Right kidney (tissue), 9 donors: ENCODE results near the gene ARIH2.
"Not testable (repeated sequence)": the region's sequence is repeated elsewhere in the genome, so short reads cannot be mapped to it uniquely, and the experiment has no call there.

Experiments
- DNase-seq: peaks from one replicate; pipeline ENCODE4 v3.0.0-alpha.2; 2016
- long read RNA-seq, 8 donors: transcript quantifications; one replicate each; lab custom pipeline, GENCODE V29; 2026

ARIH2 gene
- long read RNA-seq, donor 1, full-length matches to known transcripts = 7 of 7 reads
- long read RNA-seq, donor 1, partial matches to known transcripts = 0 of 7 reads
- long read RNA-seq, donor 1, other reads (novel, unspliced or antisense) = 0 of 7 reads
- long read RNA-seq, donor 2, partial matches to known transcripts = 8 of 10 reads
- long read RNA-seq, donor 2, other reads (novel, unspliced or antisense) = 0 of 10 reads
- long read RNA-seq, donor 3, full-length matches to known transcripts = 5 of 5 reads
- long read RNA-seq, donor 3, partial matches to known transcripts = 0 of 5 reads
- long read RNA-seq, donor 3, other reads (novel, unspliced or antisense) = 0 of 5 reads
- long read RNA-seq, donor 4, partial matches to known transcripts = 6 of 14 reads
- long read RNA-seq, donor 4, other reads (novel, unspliced or antisense) = 0 of 14 reads
- long read RNA-seq, donor 5, full-length matches to known transcripts = 6 of 6 reads
- long read RNA-seq, donor 5, partial matches to known transcripts = 0 of 6 reads
- long read RNA-seq, donor 5, other reads (novel, unspliced or antisense) = 0 of 6 reads
- long read RNA-seq, donor 6, partial matches to known transcripts = 7 of 13 reads
- long read RNA-seq, donor 6, other reads (novel, unspliced or antisense) = 0 of 13 reads
- long read RNA-seq, donor 7, full-length matches to known transcripts = 10 of 10 reads
- long read RNA-seq, donor 7, partial matches to known transcripts = 0 of 10 reads
- long read RNA-seq, donor 7, other reads (novel, unspliced or antisense) = 0 of 10 reads
- long read RNA-seq, donor 8, full-length matches to known transcripts = 10 of 19 reads
- long read RNA-seq, donor 8, partial matches to known transcripts = 9 of 19 reads
- long read RNA-seq, donor 8, other reads (novel, unspliced or antisense) = 0 of 19 reads

GRCh38 chr3:48918388-48919214 is at the start of gene ARIH2:
TSS of gene ARIH2 (plus strand) at chr3:48918842. CDS start at chr3:48927559, 8,717 bp downstream.
- peak; percentile 98 for DNase-seq

- DNase-seq = no peak
These were observed 41.0 kb upstream of the ARIH2 start for GRCh38 chr3:48877671-48878070.

GRCh38 chr3:48879307-48879993 is 39.2 kb upstream of the ARIH2 start:
- no peak for DNase-seq

GRCh38 chr3:48879994-48880377 is 38.7 kb upstream of the ARIH2 start:
- no peak for DNase-seq

- no peak for DNase-seq
These were observed 37.6 kb upstream of the ARIH2 start for GRCh38 chr3:48881006-48881405.

GRCh38 chr3:48881652-48882114 is 37.0 kb upstream of the ARIH2 start:
- no peak for DNase-seq

GRCh38 chr3:48885753-48886152 is 32.9 kb upstream of the ARIH2 start:
- DNase-seq = no peak

GRCh38 chr3:48891606-48892005 is 27.0 kb upstream of the ARIH2 start:
- DNase-seq = no peak

GRCh38 chr3:48894516-48894915 is 24.1 kb upstream of the ARIH2 start:
- DNase-seq = no peak

- no peak for DNase-seq
These were observed 21.7 kb upstream of the ARIH2 start for GRCh38 chr3:48896936-48897335.

GRCh38 chr3:48897460-48898376 is 20.9 kb upstream of the ARIH2 start:
- DNase-seq = no peak

- DNase-seq = peak; percentile 79
These were observed 20.0 kb upstream of the ARIH2 start, which contains the start of gene SLC25A20 for GRCh38 chr3:48898383-48899234. TSS of gene SLC25A20 (minus strand) at chr3:48898882. CDS start at chr3:48898794, 88 bp downstream.

- no peak for DNase-seq
These were observed 19.4 kb upstream of the ARIH2 start for GRCh38 chr3:48899273-48899672.

- not testable (repeated sequence) for DNase-seq
These were observed 11.6 kb upstream of the ARIH2 start for GRCh38 chr3:48907026-48907425.

GRCh38 chr3:48915296-48915695 is 3.3 kb upstream of the ARIH2 start:
- no peak for DNase-seq

- DNase-seq = no peak
These were observed 835 bp downstream of the ARIH2 start for GRCh38 chr3:48919215-48920138.

- no peak for DNase-seq
These were observed 8.1 kb downstream of the ARIH2 start for GRCh38 chr3:48926425-48927392.
